ENCODE measurements around the gene CBX6.
"Not testable (repeated sequence)": the region's sequence is repeated elsewhere in the genome, so short reads cannot be mapped to it uniquely, and the experiment has no call there.

Gene CBX6

GRCh38 chr22:38861170-38861876 is 10.7 kb downstream of the CBX6 start:
- no peak for DNase-seq (ENCODE audit: low spot score)

DNA sequence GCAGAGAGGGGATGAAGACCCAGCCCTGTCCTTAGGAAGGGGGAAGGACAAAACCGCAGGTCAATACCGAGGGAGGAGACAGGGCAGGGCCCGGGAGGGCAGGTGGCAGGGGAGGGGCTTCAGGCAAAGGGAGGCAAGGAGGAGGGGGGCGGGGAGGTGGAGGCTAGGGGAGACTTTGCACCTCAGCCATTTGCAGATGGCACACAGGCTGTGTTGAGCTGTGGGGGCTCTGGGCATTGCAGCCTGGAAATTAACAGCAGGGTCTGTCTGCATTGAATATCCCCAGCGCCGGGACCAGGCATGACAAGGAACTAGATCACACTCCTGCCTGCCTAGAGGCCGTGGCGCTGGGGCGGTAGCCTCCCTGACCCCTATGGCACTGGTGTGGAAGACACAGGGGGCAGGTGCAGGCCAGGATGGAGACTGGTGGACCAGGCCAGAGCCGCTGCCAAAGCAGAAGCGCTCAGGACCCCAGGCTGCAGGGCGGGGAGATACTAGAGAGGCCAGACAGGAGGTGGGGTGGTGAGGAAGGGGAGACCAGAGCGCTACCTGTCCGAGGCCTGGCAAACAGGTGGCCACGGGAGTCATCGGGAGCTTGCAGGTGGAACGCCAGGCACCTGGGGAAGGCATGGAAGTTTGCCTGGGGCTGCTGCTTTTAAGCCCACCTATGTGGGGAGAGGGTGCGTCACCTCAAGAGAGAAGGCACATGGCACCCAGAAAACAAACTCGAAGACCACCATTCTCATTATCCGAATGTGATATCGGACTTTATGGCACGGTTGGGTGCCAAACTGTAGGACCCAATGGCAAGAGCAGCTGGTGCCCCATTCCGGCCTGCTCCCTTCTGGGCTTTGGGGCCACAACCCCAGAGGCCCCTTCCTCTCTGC is 11.5 kb downstream of the CBX6 start:
- DNase-seq (ENCODE audit: low spot score), result no peak

- no peak for DNase-seq (ENCODE audit: low spot score)
These were observed 12.3 kb downstream of the CBX6 start for GRCh38 chr22:38859581-38860282.

GRCh38 chr22:38858492-38858891 is 13.5 kb downstream of the CBX6 start:
- DNase-seq (ENCODE audit: low spot score), result no peak

DNA sequence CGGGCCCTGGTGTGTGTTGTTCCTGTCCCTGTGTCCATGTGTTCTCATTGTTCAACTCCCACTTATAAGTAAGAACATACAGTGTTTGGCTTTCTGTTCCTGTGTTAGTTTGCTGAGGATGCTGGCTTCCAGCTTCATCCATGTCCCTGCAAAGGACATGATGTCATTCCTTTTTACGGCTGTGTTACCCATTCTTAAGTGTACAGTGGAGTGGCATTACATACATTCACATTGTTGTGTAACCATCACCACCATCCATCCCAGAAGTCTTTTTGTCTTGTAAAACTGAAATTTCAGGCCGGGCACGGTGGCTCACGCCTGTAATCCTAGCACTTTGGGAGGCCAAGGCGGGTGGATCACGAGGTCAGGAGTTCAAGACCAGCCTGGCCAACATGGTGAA is 17.5 kb downstream of the CBX6 start:
- not testable (repeated sequence) for DNase-seq (ENCODE audit: low spot score)

DNA sequence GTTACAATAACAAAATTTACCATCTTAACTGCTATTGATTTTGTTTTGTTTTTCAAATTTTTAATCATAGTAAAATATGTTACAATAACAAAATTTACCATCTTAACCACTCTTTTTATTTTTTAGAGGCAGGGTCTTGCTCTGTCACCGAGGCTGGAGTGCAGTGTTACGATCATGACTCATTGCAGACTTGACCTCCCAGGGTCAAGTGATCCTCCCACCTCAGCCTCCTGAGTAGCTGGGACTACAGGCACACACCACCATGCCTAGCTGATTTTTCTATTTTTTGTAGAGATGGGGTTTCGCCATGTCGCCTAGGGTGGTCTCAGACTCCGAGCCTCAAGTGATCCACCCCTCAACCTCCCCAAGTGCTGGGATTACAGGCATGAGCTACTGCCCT is 18.1 kb downstream of the CBX6 start:
- not testable (repeated sequence) for DNase-seq (ENCODE audit: low spot score)

- DNase-seq (ENCODE audit: low spot score), result no peak
These were observed 18.8 kb downstream of the CBX6 start for GRCh38 chr22:38853196-38853651.

DNA sequence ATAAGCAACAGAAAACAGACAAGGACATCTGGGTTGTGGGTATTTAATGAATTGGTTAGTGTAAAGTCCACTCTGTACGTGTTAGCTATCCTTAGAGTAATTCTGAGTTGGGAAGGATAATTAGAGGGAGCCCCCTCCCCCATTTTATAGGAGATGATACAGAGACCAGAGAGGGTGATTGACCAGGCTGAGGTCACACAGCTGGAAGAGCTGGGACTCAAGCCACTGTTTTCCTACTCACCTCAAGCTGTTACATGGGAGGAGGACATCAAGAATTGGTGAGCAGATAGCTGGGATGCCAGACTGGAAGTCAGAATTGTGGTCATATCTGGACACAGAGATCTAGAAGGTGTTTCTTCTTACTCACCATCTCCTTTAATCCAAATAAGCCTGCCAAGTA is 19.5 kb downstream of the CBX6 start:
- DNase-seq (ENCODE audit: low spot score), result no peak

- peak; percentile 27 for DNase-seq (ENCODE audit: low spot score)
These were observed 20.8 kb downstream of the CBX6 start for GRCh38 chr22:38850941-38851849.

DNA sequence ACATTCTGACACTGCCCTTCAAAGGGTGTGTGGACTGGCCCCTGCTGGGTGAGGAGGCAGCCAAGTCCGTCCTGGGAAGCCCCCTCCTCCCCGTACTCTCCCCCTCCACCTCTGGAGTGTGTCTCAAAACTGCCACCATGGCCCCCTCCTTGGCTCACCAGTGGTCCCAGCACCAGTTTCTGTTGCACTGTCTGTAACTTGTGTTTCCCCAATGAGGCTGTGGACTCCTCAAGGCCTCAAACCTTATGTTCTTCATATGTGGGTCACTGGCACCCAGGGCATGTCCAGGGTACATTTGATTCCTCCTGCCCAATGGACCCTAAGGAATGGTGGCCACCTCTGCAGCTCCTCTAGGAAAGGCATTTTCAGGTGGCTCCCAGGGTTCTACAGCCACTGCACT is 21.6 kb downstream of the CBX6 start:
- DNase-seq (ENCODE audit: low spot score), result no peak

GRCh38 chr22:38849811-38850210 is 22.2 kb downstream of the CBX6 start:
- no peak for DNase-seq (ENCODE audit: low spot score)

- DNase-seq (ENCODE audit: low spot score), result no peak
These were observed 25.6 kb downstream of the CBX6 start for GRCh38 chr22:38846412-38846811.

- no peak for DNase-seq (ENCODE audit: low spot score)
These were observed 26.8 kb downstream of the CBX6 start for GRCh38 chr22:38845004-38845740.

- no peak for DNase-seq (ENCODE audit: low spot score)
These were observed 27.6 kb downstream of the CBX6 start for GRCh38 chr22:38844315-38845003.

DNA sequence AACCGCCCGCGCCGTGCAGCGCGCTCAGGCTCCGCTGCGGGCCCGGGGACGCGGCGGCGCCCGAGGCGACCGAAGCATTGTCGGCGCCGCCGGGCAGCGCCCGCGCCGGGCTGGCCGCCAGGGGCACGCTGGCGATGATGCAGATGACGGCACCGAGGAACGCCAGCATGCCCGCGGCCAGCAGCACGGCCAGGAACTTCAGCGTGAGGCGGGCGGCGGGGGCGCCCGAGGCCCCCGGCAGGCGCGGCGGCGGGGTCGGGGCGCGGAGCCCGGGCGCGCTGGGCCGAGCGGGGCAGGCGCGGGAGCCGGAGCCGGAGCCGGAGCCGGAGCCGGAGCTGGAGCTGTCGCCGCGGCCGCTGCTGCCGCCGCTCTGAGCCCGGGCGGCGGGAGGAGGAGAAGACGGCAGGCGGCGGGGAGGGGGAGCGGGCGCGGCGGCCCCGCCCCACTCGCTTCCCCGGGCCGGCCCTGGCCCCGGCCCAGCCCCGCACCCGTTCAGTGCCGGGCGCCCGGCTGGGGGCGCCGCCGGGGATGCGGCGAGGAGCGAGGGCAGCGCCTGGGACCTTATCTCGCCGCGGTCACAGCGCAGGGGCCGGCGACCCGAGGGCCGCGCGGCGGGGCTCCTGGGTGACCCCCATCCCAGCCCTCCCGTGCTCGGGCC is 28.2 kb downstream of the CBX6 start, which contains the start of gene NPTXR:
TSS of gene NPTXR (minus strand) at position 372 of the 658 bp plus-strand sequence.
- peak; percentile 73 for DNase-seq (ENCODE audit: low spot score)

DNA sequence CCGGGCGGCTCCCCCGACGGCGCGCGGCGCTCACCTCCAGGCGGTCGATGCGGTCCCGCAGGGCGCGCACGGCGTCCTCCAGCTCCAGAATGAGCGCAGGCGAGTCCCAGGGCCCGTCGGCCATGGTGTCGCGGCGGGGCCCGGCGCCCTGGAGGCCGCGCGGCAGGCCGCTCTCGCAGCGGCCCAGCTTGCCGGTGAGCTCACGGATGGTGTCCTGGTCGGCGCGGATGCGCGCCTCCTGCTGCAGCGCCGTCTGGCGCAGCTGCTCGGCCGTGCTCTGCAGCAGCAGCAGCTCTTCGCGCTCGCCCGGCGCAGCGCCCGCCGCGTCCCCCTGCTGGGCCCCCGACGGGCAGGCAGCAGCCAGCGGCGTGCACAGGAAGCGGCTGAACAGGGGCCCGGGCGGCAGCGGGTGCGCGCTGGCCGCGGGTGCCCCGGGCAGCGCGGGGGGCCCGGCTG is 28.8 kb downstream of the CBX6 start:
- peak; percentile 45 for DNase-seq (ENCODE audit: low spot score)

GRCh38 chr22:38842512-38843200 is 29.4 kb downstream of the CBX6 start:
- DNase-seq (ENCODE audit: low spot score), result no peak

GRCh38 chr22:38841635-38842034 is 30.4 kb downstream of the CBX6 start:
- DNase-seq (ENCODE audit: low spot score), result no peak

GRCh38 chr22:38841211-38841610 is 30.8 kb downstream of the CBX6 start:
- no peak for DNase-seq (ENCODE audit: low spot score)

All from LoVo (cell line).